DOHH2 (cell line): ENCODE measurements around the gene KAT8.

Experiments
- EZH2phosphoT487 ChIP-seq: fragments of 200-600 bp; sonication (generic); IDR thresholded peaks from 2 replicates; pipeline ENCODE4 v1.6.1; 2017; ENCODE audit warnings: borderline replicate concordance, mild to moderate bottlenecking, antibody characterized with exemption, low read length, moderate library complexity, mixed read lengths
- TF ChIP-seq, protein P1 (sequence below): fragments of 200-600 bp; sonication (generic); IDR thresholded peaks from one replicate; pipeline ENCODE4 v1.5.1; 2014; ENCODE audit warnings: antibody characterized with exemption, mild to moderate bottlenecking, low read depth, low read length; ENCODE audit not compliant: poor library complexity, severe bottlenecking

DNA sequence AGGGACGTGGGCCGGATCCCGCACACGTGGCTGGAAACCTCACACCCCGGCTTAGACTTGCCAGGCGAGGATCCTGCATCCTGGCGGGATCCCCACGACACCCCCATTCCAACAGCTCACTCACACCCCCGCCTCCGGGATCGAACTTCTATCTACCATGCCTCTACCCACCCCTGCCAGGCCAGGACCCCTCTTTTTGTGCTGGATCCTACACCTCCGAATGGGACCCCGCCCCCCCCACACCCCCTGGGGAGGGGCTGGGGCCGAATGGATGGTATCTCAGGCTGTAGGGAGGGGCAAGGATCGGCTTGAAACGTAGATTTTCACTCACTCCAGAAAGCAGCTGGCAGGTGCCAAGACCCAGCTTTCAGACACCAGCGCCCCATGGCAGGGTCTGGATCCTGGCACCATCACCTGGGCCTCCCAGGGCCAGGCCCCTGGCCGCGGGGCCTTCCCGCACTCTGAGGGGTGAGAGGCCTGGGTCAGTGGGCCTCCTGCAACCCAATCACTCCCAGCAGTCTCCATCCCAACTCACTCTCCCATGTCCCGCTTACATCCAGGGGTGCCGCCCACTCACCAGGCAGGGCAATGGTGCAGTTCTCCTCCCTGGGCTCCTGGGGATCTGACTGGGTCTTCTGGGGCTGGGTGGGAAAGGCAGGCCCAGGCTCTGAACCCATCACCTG lies 25.7 kb downstream of the KAT8 start:
- TF ChIP-seq, protein P1, sequence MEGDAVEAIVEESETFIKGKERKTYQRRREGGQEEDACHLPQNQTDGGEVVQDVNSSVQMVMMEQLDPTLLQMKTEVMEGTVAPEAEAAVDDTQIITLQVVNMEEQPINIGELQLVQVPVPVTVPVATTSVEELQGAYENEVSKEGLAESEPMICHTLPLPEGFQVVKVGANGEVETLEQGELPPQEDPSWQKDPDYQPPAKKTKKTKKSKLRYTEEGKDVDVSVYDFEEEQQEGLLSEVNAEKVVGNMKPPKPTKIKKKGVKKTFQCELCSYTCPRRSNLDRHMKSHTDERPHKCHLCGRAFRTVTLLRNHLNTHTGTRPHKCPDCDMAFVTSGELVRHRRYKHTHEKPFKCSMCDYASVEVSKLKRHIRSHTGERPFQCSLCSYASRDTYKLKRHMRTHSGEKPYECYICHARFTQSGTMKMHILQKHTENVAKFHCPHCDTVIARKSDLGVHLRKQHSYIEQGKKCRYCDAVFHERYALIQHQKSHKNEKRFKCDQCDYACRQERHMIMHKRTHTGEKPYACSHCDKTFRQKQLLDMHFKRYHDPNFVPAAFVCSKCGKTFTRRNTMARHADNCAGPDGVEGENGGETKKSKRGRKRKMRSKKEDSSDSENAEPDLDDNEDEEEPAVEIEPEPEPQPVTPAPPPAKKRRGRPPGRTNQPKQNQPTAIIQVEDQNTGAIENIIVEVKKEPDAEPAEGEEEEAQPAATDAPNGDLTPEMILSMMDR: no peak
- no peak for TF ChIP-seq EZH2phosphoT487
